ENCODE data around the gene NEURL3.

DNA sequence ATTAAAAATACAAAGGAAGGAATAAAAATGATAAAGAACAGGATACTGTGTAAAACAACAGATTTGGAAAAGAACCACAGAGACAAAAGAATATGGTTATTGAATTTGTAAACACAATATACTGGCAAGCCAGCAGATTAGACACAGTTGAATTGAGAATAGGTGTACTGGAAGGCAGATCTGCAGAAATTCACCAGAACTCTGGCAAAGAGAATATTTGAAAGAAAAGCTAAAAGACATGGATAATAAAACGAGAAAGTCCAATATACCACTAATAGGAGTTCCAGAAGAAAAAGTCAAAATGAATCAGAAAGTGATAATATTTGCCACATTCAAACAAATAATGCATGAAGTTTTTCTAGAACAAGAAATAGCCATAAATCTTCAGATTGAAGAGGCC, 11.9 kb upstream of the NEURL3 start:
- TF ChIP-seq, protein P1, sequence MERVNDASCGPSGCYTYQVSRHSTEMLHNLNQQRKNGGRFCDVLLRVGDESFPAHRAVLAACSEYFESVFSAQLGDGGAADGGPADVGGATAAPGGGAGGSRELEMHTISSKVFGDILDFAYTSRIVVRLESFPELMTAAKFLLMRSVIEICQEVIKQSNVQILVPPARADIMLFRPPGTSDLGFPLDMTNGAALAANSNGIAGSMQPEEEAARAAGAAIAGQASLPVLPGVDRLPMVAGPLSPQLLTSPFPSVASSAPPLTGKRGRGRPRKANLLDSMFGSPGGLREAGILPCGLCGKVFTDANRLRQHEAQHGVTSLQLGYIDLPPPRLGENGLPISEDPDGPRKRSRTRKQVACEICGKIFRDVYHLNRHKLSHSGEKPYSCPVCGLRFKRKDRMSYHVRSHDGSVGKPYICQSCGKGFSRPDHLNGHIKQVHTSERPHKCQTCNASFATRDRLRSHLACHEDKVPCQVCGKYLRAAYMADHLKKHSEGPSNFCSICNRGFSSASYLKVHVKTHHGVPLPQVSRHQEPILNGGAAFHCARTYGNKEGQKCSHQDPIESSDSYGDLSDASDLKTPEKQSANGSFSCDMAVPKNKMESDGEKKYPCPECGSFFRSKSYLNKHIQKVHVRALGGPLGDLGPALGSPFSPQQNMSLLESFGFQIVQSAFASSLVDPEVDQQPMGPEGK (CRISPR knock-in tag; IDR thresholded peaks at IDR 0.05; ENCODE audit: borderline replicate concordance): no peak
- TF ChIP-seq PPARA (CRISPR knock-in tag; IDR thresholded peaks at IDR 0.05; ENCODE audit: borderline replicate concordance): no peak
- TF ChIP-seq ZFP30 (CRISPR knock-in tag; IDR thresholded peaks at IDR 0.05): peak; percentile 98
- no peak for TF ChIP-seq SNAI2 (CRISPR knock-in tag; IDR thresholded peaks at IDR 0.05)

All from SK-N-SH treated with all-trans-retinoic acid at 6 μM for 48 hours (cell line).